ENCODE measurements around the gene ZKSCAN8. TPM values are rescaled to one million over a fixed set of nuclear protein-coding genes. Genes with fewer than 3 reads are reported as not detected.
"Not testable (repeated sequence)": the region's sequence is repeated elsewhere in the genome, so short reads cannot be mapped to it uniquely, and the experiment has no call there.

The ZKSCAN8 gene
- 5.4 to 6.4 TPM (median 5.7 TPM) in 3 replicates for polyA plus RNA-seq
- 2.1 TPM for polyA plus RNA-seq (2011; ENCODE audit: low read depth)
- 2.0 and 3.8 TPM in 2 replicates for polyA plus RNA-seq (2011; cell fraction: cytosol; rRNA removed)
- polyA plus RNA-seq (2011; cell fraction: nucleus; rRNA removed): 21.5 TPM in 2 replicates
- polyA plus RNA-seq (2012; ENCODE audit: low replicate concordance): 3.4 and 3.8 TPM in 2 replicates
- polyA minus RNA-seq: 4.3 to 14.8 TPM (median 10.7 TPM) in 3 replicates
- 4.0 TPM for polyA minus RNA-seq (2011; cell fraction: cytosol; rRNA and poly(A)+ RNA removed)
- polyA minus RNA-seq (2011; cell fraction: nucleus; rRNA and poly(A)+ RNA removed): 8.9 and 19.5 TPM in 2 replicates

GRCh38 chr6:28141500-28142329 lies at the start of gene ZKSCAN8:
TSS of gene ZKSCAN8 (plus strand) at chr6:28141883. CDS start at chr6:28148408, 6,525 bp downstream.
- peaks cover 13% of the 10 kb centered on the region for H3K4me1 ChIP-seq (ENCODE audit: control insufficient read depth, extremely low read depth, insufficient read depth, low read length)
- H3K4me3 ChIP-seq (ENCODE audit: control insufficient read depth in 2 of 3, extremely low read depth in 1 of 3, insufficient read depth in 2 of 3, low read depth in 1 of 3, low read length in 3 of 3): peak within 1 kb of the TSS; percentile 87 to 94 (median 89)
- TF ChIP-seq, protein P1, sequence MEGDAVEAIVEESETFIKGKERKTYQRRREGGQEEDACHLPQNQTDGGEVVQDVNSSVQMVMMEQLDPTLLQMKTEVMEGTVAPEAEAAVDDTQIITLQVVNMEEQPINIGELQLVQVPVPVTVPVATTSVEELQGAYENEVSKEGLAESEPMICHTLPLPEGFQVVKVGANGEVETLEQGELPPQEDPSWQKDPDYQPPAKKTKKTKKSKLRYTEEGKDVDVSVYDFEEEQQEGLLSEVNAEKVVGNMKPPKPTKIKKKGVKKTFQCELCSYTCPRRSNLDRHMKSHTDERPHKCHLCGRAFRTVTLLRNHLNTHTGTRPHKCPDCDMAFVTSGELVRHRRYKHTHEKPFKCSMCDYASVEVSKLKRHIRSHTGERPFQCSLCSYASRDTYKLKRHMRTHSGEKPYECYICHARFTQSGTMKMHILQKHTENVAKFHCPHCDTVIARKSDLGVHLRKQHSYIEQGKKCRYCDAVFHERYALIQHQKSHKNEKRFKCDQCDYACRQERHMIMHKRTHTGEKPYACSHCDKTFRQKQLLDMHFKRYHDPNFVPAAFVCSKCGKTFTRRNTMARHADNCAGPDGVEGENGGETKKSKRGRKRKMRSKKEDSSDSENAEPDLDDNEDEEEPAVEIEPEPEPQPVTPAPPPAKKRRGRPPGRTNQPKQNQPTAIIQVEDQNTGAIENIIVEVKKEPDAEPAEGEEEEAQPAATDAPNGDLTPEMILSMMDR (optimal IDR thresholded peaks at IDR 0.05 in 1 of 3, IDR thresholded peaks at IDR 0.05 in 1 of 3, conservative IDR thresholded peaks at IDR 0.05 in 1 of 3; ENCODE audit: extremely low read depth in 1 of 3, insufficient read depth in 2 of 3, low read length in 3 of 3): no peak
- no peak for TF ChIP-seq EZH2 (IDR thresholded peaks at IDR 0.05; ENCODE audit: low read length)
- H3K4me2 ChIP-seq (ENCODE audit: control insufficient read depth, extremely low read depth, insufficient read depth, low read depth, low read length): peak within 1 kb of the TSS; percentile 83
- H3K36me3 ChIP-seq (ENCODE audit: control insufficient read depth in 2 of 2, extremely low read depth in 1 of 2, insufficient read depth in 2 of 2, low read length in 2 of 2): peaks cover 0 to 2% of the 10 kb centered on the region in 2 experiments
- peak; percentile 52 for FAIRE-seq
- peak within 1 kb of the TSS; percentile 98 for H2AFZ ChIP-seq (ENCODE audit: control insufficient read depth, low read length)
- H3K27ac ChIP-seq (ENCODE audit: control insufficient read depth, insufficient read depth, low read length): peak within 1 kb of the TSS; percentile 72
- dilution Hi-C loops (cut with MboI; ENCODE audit: extremely low pct_ligation_motif_present, low sequenced_read_pairs): no loop called here
- H3K27me3 ChIP-seq (ENCODE audit: control insufficient read depth, extremely low read depth, insufficient read depth, low read length): no peaks in the 10 kb centered on the region
- no peaks in the 10 kb centered on the region for H4K20me1 ChIP-seq (ENCODE audit: control insufficient read depth, extremely low read depth, insufficient read depth, low read length)
- DNase-seq (ENCODE audit: low read depth, low spot score): no peak
- H3K9ac ChIP-seq (ENCODE audit: control insufficient read depth, extremely low read depth, insufficient read depth, low read length): peak within 1 kb of the TSS; percentile 91
- peaks cover 32% of the 10 kb centered on the region for H3K79me2 ChIP-seq (ENCODE audit: control insufficient read depth, insufficient read depth, low read length)
- no peaks in the 10 kb centered on the region for H3K9me1 ChIP-seq (ENCODE audit: control insufficient read depth, extremely low read depth, insufficient read depth, low read length)
- no peaks in the 10 kb centered on the region for H3K9me3 ChIP-seq (ENCODE audit: control insufficient read depth, low read depth, low read length)

DNA sequence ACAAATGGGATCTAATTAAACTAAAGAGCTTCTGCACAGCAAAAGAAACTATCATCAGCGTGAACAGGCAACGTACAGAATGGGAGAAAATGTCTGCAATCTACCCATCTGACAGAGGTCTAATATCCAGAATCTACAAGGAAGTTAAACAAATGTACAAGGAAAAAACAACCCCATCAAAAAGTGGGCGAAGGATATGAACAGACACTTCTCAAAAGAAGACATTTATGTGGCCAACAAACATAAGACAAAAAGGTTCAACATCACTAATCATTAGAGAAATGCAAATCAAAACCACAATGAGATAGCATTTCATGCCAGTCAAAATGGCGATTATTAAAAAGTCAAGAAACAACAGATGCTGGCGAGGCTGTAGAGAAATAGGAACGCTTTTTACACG lies 39.5 kb upstream of the ZKSCAN8 start:
- H3K4me1 ChIP-seq (ENCODE audit: control insufficient read depth, extremely low read depth, insufficient read depth, low read length); H4K20me1 ChIP-seq (ENCODE audit: control insufficient read depth, extremely low read depth, insufficient read depth, low read length); H3K9ac ChIP-seq (ENCODE audit: control insufficient read depth, extremely low read depth, insufficient read depth, low read length); H3K27me3 ChIP-seq (ENCODE audit: control insufficient read depth, extremely low read depth, insufficient read depth, low read length); H2AFZ ChIP-seq (ENCODE audit: control insufficient read depth, low read length); DNase-seq (ENCODE audit: low read depth, low spot score); H3K36me3 ChIP-seq (ENCODE audit: control insufficient read depth in 2 of 2, extremely low read depth in 1 of 2, insufficient read depth in 2 of 2, low read length in 2 of 2); H3K27ac ChIP-seq (ENCODE audit: control insufficient read depth, insufficient read depth, low read length); H3K4me2 ChIP-seq (ENCODE audit: control insufficient read depth, extremely low read depth, insufficient read depth, low read depth, low read length); H3K4me3 ChIP-seq (ENCODE audit: control insufficient read depth in 2 of 3, extremely low read depth in 1 of 3, insufficient read depth in 2 of 3, low read depth in 1 of 3, low read length in 3 of 3); H3K79me2 ChIP-seq (ENCODE audit: control insufficient read depth, insufficient read depth, low read length); dilution Hi-C loops (cut with MboI; ENCODE audit: extremely low pct_ligation_motif_present, low sequenced_read_pairs); H3K9me1 ChIP-seq (ENCODE audit: control insufficient read depth, extremely low read depth, insufficient read depth, low read length); FAIRE-seq; H3K9me3 ChIP-seq (ENCODE audit: control insufficient read depth, low read depth, low read length): not testable (repeated sequence)

- not testable (repeated sequence) for H3K4me1 ChIP-seq (ENCODE audit: control insufficient read depth, extremely low read depth, insufficient read depth, low read length); H3K4me3 ChIP-seq (ENCODE audit: control insufficient read depth in 2 of 3, extremely low read depth in 1 of 3, insufficient read depth in 2 of 3, low read depth in 1 of 3, low read length in 3 of 3)
Observed at GRCh38 chr6:28102699-28103098, 39.0 kb upstream of the ZKSCAN8 start.

More at GRCh38 chr6:28102699-28103098, 39.0 kb upstream of the ZKSCAN8 start:
- H3K27me3 ChIP-seq (ENCODE audit: control insufficient read depth, extremely low read depth, insufficient read depth, low read length); H3K27ac ChIP-seq (ENCODE audit: control insufficient read depth, insufficient read depth, low read length); H2AFZ ChIP-seq (ENCODE audit: control insufficient read depth, low read length); H3K9me1 ChIP-seq (ENCODE audit: control insufficient read depth, extremely low read depth, insufficient read depth, low read length); H3K4me2 ChIP-seq (ENCODE audit: control insufficient read depth, extremely low read depth, insufficient read depth, low read depth, low read length); H3K79me2 ChIP-seq (ENCODE audit: control insufficient read depth, insufficient read depth, low read length); H3K36me3 ChIP-seq (ENCODE audit: control insufficient read depth in 2 of 2, extremely low read depth in 1 of 2, insufficient read depth in 2 of 2, low read length in 2 of 2); dilution Hi-C loops (cut with MboI; ENCODE audit: extremely low pct_ligation_motif_present, low sequenced_read_pairs); H3K9ac ChIP-seq (ENCODE audit: control insufficient read depth, extremely low read depth, insufficient read depth, low read length); H4K20me1 ChIP-seq (ENCODE audit: control insufficient read depth, extremely low read depth, insufficient read depth, low read length); H3K9me3 ChIP-seq (ENCODE audit: control insufficient read depth, low read depth, low read length); DNase-seq (ENCODE audit: low read depth, low spot score); FAIRE-seq: not testable (repeated sequence)
